KMS-11 (cell line): ENCODE measurements around the gene LPIN3.

Source experiments
- H2AFZ ChIP-seq: fragments of 200-600 bp; sonication (generic); 2 replicates; pipeline ENCODE4 v1.6.1; 2016; ENCODE audit warnings: antibody characterized with exemption, mixed run types, low read depth
- H3K27ac ChIP-seq: fragments of 200-600 bp; sonication (generic); 2 replicates; pipeline ENCODE4 v1.6.1; 2016; ENCODE audit warnings: mild to moderate bottlenecking, mixed run types
- H3K27me3 ChIP-seq: fragments of 200-600 bp; sonication (generic); 2 replicates; pipeline ENCODE4 v1.6.1; 2017; ENCODE audit warnings: mild to moderate bottlenecking, low read depth, mixed run types, moderate library complexity; ENCODE audit not compliant: insufficient read depth
- H3K36me3 ChIP-seq: fragments of 200-600 bp; sonication (generic); 2 replicates; pipeline ENCODE4 v1.6.1; 2017; ENCODE audit warnings: mild to moderate bottlenecking, mixed run types; ENCODE audit not compliant: insufficient read depth
- H3K4me1 ChIP-seq: fragments of 200-600 bp; sonication (generic); 2 replicates; pipeline ENCODE4 v1.6.1; 2016; ENCODE audit warnings: mild to moderate bottlenecking, low read depth, mixed run types; ENCODE audit not compliant: poor library complexity, severe bottlenecking
- H3K4me2 ChIP-seq: fragments of 200-600 bp; sonication (generic); 2 replicates; pipeline ENCODE4 v1.7.0; 2016; ENCODE audit warnings: mild to moderate bottlenecking, mixed run types
- H3K4me3 ChIP-seq: fragments of 200-600 bp; sonication (generic); IDR thresholded peaks from 2 replicates; pipeline ENCODE4 v1.6.1; 2017; ENCODE audit warnings: low read depth, low read length, mixed read lengths; ENCODE audit not compliant: insufficient read depth
- H3K79me2 ChIP-seq: fragments of 200-600 bp; sonication (generic); 2 replicates; pipeline ENCODE4 v1.6.1; 2016; ENCODE audit warnings: low read depth, mixed run types; ENCODE audit not compliant: insufficient read depth
- H3K9ac ChIP-seq: fragments of 200-600 bp; sonication (generic); 2 replicates; pipeline ENCODE4 v1.6.1; 2016; ENCODE audit warnings: mild to moderate bottlenecking, mixed run types
- H4K20me1 ChIP-seq: fragments of 200-600 bp; sonication (generic); 2 replicates; pipeline ENCODE4 v1.6.1; 2016; ENCODE audit warnings: mild to moderate bottlenecking, mixed run types; ENCODE audit not compliant: insufficient read depth
- CTCF ChIP-seq: fragments of 200-600 bp; sonication (generic); conservative IDR thresholded peaks from 2 replicates; pipeline ENCODE4 v1.6.1; 2017; ENCODE audit warnings: low read depth, mild to moderate bottlenecking, antibody characterized with exemption, low read length, moderate library complexity, mixed read lengths

The LPIN3 gene

GRCh38 chr20:41377275-41377674, 36.7 kb downstream of the LPIN3 start:
- Histone ChIP-seq H3K27me3 (no peaks in the 10 kb centered on the region), H3K36me3 (no peaks in the 10 kb centered on the region), H3K4me3 (no peak overlapping the region), H3K4me2 (no peak overlapping the region), H2AFZ (no peak overlapping the region), H3K9ac (no peak overlapping the region), H3K4me1 (no peaks in the 10 kb centered on the region), H3K79me2 (no peaks in the 10 kb centered on the region), H4K20me1 (no peaks in the 10 kb centered on the region), H3K27ac (no peak overlapping the region)
- no peak for TF ChIP-seq CTCF

GRCh38 chr20:41379551-41379950, 38.9 kb downstream of the LPIN3 start:
- no peaks in the 10 kb centered on the region for H4K20me1 ChIP-seq
- no peak overlapping the region for H3K4me2 ChIP-seq
- no peaks in the 10 kb centered on the region for H3K4me1 ChIP-seq
- no peaks in the 10 kb centered on the region for H3K36me3 ChIP-seq
- H3K4me3 ChIP-seq, result no peak overlapping the region
- H3K27me3 ChIP-seq, result no peaks in the 10 kb centered on the region
- no peak overlapping the region for H3K27ac ChIP-seq
- TF ChIP-seq CTCF, result no peak
- no peak overlapping the region for H3K9ac ChIP-seq
- H2AFZ ChIP-seq, result no peak overlapping the region
- H3K79me2 ChIP-seq, result no peaks in the 10 kb centered on the region

- Histone ChIP-seq H4K20me1 (no peaks in the 10 kb centered on the region), H3K27ac (no peak overlapping the region), H3K4me2 (no peak overlapping the region), H3K27me3 (no peaks in the 10 kb centered on the region), H3K4me1 (no peaks in the 10 kb centered on the region), H3K36me3 (no peaks in the 10 kb centered on the region), H3K79me2 (no peaks in the 10 kb centered on the region), H3K4me3 (no peak overlapping the region), H3K9ac (no peak overlapping the region), H2AFZ (no peak overlapping the region)
- no peak for TF ChIP-seq CTCF
Observed at GRCh38 chr20:41380551-41381193, 40.1 kb downstream of the LPIN3 start.

GRCh38 chr20:41382791-41383305, 42.2 kb downstream of the LPIN3 start:
- Histone ChIP-seq H3K4me1 (no peaks in the 10 kb centered on the region), H3K27ac (no peak overlapping the region), H3K27me3 (no peaks in the 10 kb centered on the region), H3K9ac (no peak overlapping the region), H3K4me2 (no peak overlapping the region), H3K79me2 (no peaks in the 10 kb centered on the region), H2AFZ (no peak overlapping the region), H4K20me1 (no peaks in the 10 kb centered on the region), H3K4me3 (no peak overlapping the region), H3K36me3 (no peaks in the 10 kb centered on the region)
- TF ChIP-seq CTCF, result no peak
